CD8-positive, alpha-beta memory T cell (primary cell): ENCODE results near the gene WBP2NL. TPM values are rescaled to one million over a fixed set of nuclear protein-coding genes. Genes with fewer than 3 reads are reported as not detected.
A peak's percentile ranks its signal among the peaks of the same experiment; 100 is the strongest.

Experiments
- CTCF ChIA-PET: fragments of 350-600 bp; sonication (Branson Sonifier 250); formaldehyde crosslinking; loops from one replicate; lab custom pipeline; 2021; ENCODE audit warnings: antibody characterized with exemption; lab: Charles Lee
- POLR2A ChIA-PET: fragments of 350-600 bp; sonication (Branson Sonifier 250); formaldehyde crosslinking; loops from one replicate; lab custom pipeline; 2021; ENCODE audit warnings: antibody characterized with exemption; lab: Charles Lee
- DNase-seq, 5 donors: peaks; one replicate each; pipeline versions ENCODE4 v3.0.0 to v3.0.0-alpha.2; 2020 to 2022; ENCODE audit warnings: mixed read lengths in 1 of 5
- H3K27ac ChIP-seq: one replicate; pipeline ENCODE4 v1.7.0; 2013; ENCODE audit warnings: low read depth, mild to moderate bottlenecking, low read length, moderate library complexity
- H3K27me3 ChIP-seq: 2 replicates; pipeline ENCODE4 v1.7.0; 2013; ENCODE audit warnings: low read length, mild to moderate bottlenecking; ENCODE audit not compliant: insufficient read depth, poor library complexity, severe bottlenecking
- H3K36me3 ChIP-seq: 2 replicates; pipeline ENCODE4 v1.7.0; 2013; ENCODE audit warnings: mild to moderate bottlenecking, low read length, moderate library complexity; ENCODE audit not compliant: insufficient read depth
- H3K4me1 ChIP-seq: 2 replicates; pipeline ENCODE4 v1.7.0; 2013; ENCODE audit warnings: mild to moderate bottlenecking, low read length, moderate library complexity; ENCODE audit not compliant: insufficient read depth
- H3K4me3 ChIP-seq: 2 replicates; pipeline ENCODE4 v1.7.0; 2013; ENCODE audit warnings: mild to moderate bottlenecking, low read length
- H3K9me3 ChIP-seq: 2 replicates; pipeline ENCODE4 v1.7.0; 2013; ENCODE audit warnings: mild to moderate bottlenecking, low read length
- H3K27ac Mint-ChIP-seq, 8 donors: one replicate each; pipeline ENCODE4 v1.8.0; 2020 to 2021; ENCODE audit warnings: mixed read lengths in 8 of 8, mild to moderate bottlenecking in 6 of 8, inconsistent platforms in 3 of 8, moderate library complexity in 3 of 8
- H3K27me3 Mint-ChIP-seq, 2 donors: one replicate each; pipeline ENCODE4 v1.8.0; 2020 to 2021; ENCODE audit warnings: mixed read lengths in 2 of 2, mild to moderate bottlenecking in 1 of 2, moderate library complexity in 1 of 2
- H3K36me3 Mint-ChIP-seq, 3 donors: one replicate each; pipeline ENCODE4 v1.8.0; 2020 to 2021; ENCODE audit warnings: mixed read lengths in 3 of 3, inconsistent platforms in 1 of 3, mild to moderate bottlenecking in 1 of 3
- H3K4me1 Mint-ChIP-seq, 3 donors: one replicate each; pipeline ENCODE4 v1.8.0; 2020 to 2021; ENCODE audit warnings: mixed read lengths in 3 of 3, inconsistent platforms in 1 of 3, mild to moderate bottlenecking in 1 of 3
- H3K4me3 Mint-ChIP-seq, 7 donors: one replicate each; pipeline ENCODE4 v1.8.0; 2020 to 2021; ENCODE audit warnings: mixed read lengths in 7 of 7, mild to moderate bottlenecking in 6 of 7, moderate library complexity in 4 of 7, inconsistent platforms in 2 of 7
- H3K9me3 Mint-ChIP-seq, 5 donors: one replicate each; pipeline ENCODE4 v1.8.0; 2020 to 2022; ENCODE audit warnings: mixed read lengths in 5 of 5, mild to moderate bottlenecking in 3 of 5, moderate library complexity in 2 of 5, inconsistent platforms in 1 of 5
- polyA plus RNA-seq: library from polyadenylated mRNA; unstranded; fragments of 300-500 nt; fragmentation: Illumina TruSeq; gene quantifications from one replicate; pipeline ENCODE4 v1.2.3, GENCODE V29; 2021
- total RNA-seq, 2 experiments: library from RNA; stranded (reverse); gene quantifications; one replicate each; pipeline ENCODE4 v1.2.3, GENCODE V29; 2021

Gene WBP2NL
- total and polyA plus RNA-seq, 3 experiments from 2014 or later, result 0.66 to 0.82 (median 0.70) TPM

DNA sequence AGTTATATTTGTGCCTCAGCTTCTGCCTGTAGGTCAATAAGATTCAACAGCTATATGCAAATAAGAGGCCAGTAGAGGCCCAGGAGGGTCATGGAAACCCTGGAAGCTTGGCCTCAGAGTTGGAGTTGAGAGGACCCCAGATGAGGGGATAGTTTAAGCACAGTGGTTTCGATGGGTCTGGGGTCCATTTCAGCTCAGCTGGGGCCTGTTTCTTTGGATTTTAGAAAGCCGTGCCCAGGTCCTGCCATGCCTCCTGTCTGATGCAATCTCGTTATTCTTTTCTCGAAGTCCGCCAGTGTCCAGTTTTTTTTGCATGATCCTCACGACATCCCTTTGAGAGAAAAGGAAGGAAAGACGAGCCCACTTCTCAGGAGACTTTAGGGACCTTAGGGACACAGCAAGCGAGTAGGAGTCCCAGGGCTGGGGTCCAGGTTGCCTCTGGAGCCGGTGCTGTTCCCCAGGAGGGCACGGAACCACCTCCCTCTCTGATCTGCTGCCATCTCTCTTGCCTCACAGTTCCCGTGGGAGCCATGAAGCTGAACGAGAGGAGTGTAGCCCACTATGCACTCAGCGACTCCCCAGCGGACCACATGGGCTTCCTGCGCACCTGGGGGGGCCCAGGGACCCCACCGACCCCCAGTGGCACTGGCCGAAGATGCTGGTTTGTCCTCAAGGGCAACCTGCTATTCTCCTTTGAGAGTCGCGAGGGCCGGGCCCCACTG is 78.3 kb downstream of the WBP2NL start:
- Mint-ChIP-seq H3K9me3 (no peaks in the 10 kb centered on the region), H3K27me3 (no peaks in the 10 kb centered on the region), H3K4me1 (peaks cover 33 to 60% (median 37%) of the 10 kb centered on the region in 3 donors), H3K36me3 (peaks cover 0 to 17% (median 2%) of the 10 kb centered on the region in 3 donors), H3K27ac (peak overlapping the region in 4 of 8 donors; percentile 11 to 56 (median 35)), H3K4me3 (peak overlapping the region in 1 of 7 donors; percentile 82)
- POLR2A ChIA-PET, result interaction anchor here (1.1 kb wide), 1 partner anchor 13 kb away, joined by 5 read pairs; no protein-coding TSS in a partner anchor
- no peaks in the 10 kb centered on the region for H3K36me3 ChIP-seq
- no peak overlapping the region for H3K4me3 ChIP-seq
- DNase-seq, result no peak
- H3K4me1 ChIP-seq, result peaks cover 24% of the 10 kb centered on the region
- no peak overlapping the region for H3K27ac ChIP-seq
- H3K9me3 ChIP-seq, result no peaks in the 10 kb centered on the region
- no peaks in the 10 kb centered on the region for H3K27me3 ChIP-seq
- CTCF ChIA-PET, result interaction anchor here (0.7 kb wide), 1 partner anchor 361 kb away, joined by 3 read pairs; no protein-coding TSS in a partner anchor

- Mint-ChIP-seq H3K4me3 (peak overlapping the region in 1 of 7 donors; percentile 82), H3K27me3 (no peaks in the 10 kb centered on the region), H3K9me3 (no peaks in the 10 kb centered on the region), H3K4me1 (peaks cover 34 to 63% (median 41%) of the 10 kb centered on the region in 3 donors), H3K36me3 (peaks cover 2 to 23% (median 3%) of the 10 kb centered on the region in 3 donors), H3K27ac (peak overlapping the region in 7 of 8 donors; percentile 23 to 99 (median 79))
- H3K27me3 ChIP-seq, result no peaks in the 10 kb centered on the region
- CTCF ChIA-PET, result interaction anchor here (2.2 to 4.7 kb wide), 2 partner anchors 8 to 13 kb away, joined by 9 to 41 read pairs; partner anchors contain the start of gene NDUFA6
- no peak for DNase-seq
- H3K4me1 ChIP-seq, result peaks cover 24% of the 10 kb centered on the region
- H3K4me3 ChIP-seq, result no peak overlapping the region
- no peaks in the 10 kb centered on the region for H3K9me3 ChIP-seq
- H3K36me3 ChIP-seq, result peaks cover 3% of the 10 kb centered on the region
- POLR2A ChIA-PET, result interaction anchor here (2.9 kb wide), 1 partner anchor 7 kb away, joined by 19 read pairs; the partner anchor contains the start of gene NAGA
- no peak overlapping the region for H3K27ac ChIP-seq
These were observed 79.0 kb downstream of the WBP2NL start for GRCh38 chr22:42077486-42078125.

Other genes with a start within 250 kb of the WBP2NL start
- 10 to 100 TPM; 17.9 to 19.9 TPM for gene CCDC134, start 198.1 kb upstream of the WBP2NL start, total RNA-seq
- gene CCDC134, start 198.1 kb upstream of the WBP2NL start, polyA plus RNA-seq, result 5.5 TPM
- 10 to 100 TPM; 85.1 to 87.1 TPM for gene SREBF2, start 165.7 kb upstream of the WBP2NL start, total RNA-seq
- 24.5 TPM for gene SREBF2, start 165.7 kb upstream of the WBP2NL start, polyA plus RNA-seq
- 1 to 10 TPM; 1.3 to 1.4 TPM for gene SHISA8, start 83.7 kb upstream of the WBP2NL start, total RNA-seq
- gene SHISA8, start 83.7 kb upstream of the WBP2NL start, polyA plus RNA-seq, result not detected
- gene TNFRSF13C, start 72.0 kb upstream of the WBP2NL start, total RNA-seq, result 1 to 10 TPM; 5.4 to 5.9 TPM
- gene TNFRSF13C, start 72.0 kb upstream of the WBP2NL start, polyA plus RNA-seq, result 2.0 TPM
- gene CENPM, start 51.6 kb upstream of the WBP2NL start, total RNA-seq, result 10 to 100 TPM; 73.2 to 77.5 TPM
- gene CENPM, start 51.6 kb upstream of the WBP2NL start, polyA plus RNA-seq, result 19.2 TPM
- gene SEPTIN3, start 29.3 kb upstream of the WBP2NL start, total RNA-seq, result under 1 TPM; 0.33 to 0.51 TPM
- gene SEPTIN3, start 29.3 kb upstream of the WBP2NL start, polyA plus RNA-seq, result not detected
- gene NAGA, start 72.0 kb downstream of the WBP2NL start, total RNA-seq, result 10 to 100 TPM; 20.3 to 21.2 TPM
- gene NAGA, start 72.0 kb downstream of the WBP2NL start, polyA plus RNA-seq, result 19.0 TPM
- 1 to 10 TPM; 3.1 TPM for gene PHETA2, start 75.5 kb downstream of the WBP2NL start, total RNA-seq
- gene PHETA2, start 75.5 kb downstream of the WBP2NL start, polyA plus RNA-seq, result 0.67 TPM
- gene SMDT1, start 80.9 kb downstream of the WBP2NL start, total RNA-seq, result 10 to 100 TPM; 67.9 to 74.5 TPM
- 160 TPM for gene SMDT1, start 80.9 kb downstream of the WBP2NL start, polyA plus RNA-seq
- 100 to 1,000 TPM; 106 to 126 TPM for gene NDUFA6, start 92.0 kb downstream of the WBP2NL start, total RNA-seq
- 140 TPM for gene NDUFA6, start 92.0 kb downstream of the WBP2NL start, polyA plus RNA-seq
- gene CYP2D6, start 132.0 kb downstream of the WBP2NL start, total RNA-seq, result 1 to 10 TPM; 1.8 to 2.2 TPM
- gene CYP2D6, start 132.0 kb downstream of the WBP2NL start, polyA plus RNA-seq, result 0.26 TPM